ENCODE data around the gene SUCNR1.

Gene SUCNR1

DNA sequence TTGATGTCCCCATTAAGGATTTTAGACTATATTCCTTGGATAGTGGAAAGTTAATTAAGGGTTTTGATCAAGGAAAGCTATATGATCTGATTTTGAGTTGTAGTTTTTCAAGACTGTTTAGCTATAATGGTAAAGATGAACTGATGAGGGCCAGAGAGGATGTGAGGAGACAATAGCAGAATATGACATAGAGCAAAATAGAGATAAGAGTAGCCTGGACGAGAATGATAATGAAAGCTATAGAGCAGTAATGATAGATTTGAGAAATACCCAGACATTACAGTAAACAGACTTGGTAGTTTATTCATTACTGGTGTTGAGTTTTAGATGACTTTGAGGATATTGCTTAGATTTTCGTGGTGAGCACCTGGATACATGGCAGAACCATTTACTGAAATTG, 3.8 kb downstream of the SUCNR1 start:
- Histone ChIP-seq H3K9me3 (ENCODE audit: insufficient read depth, low read length, severe bottlenecking) (no peaks in the 10 kb centered on the region), H3K9ac (ENCODE audit: low read depth, low read length) (no peak overlapping the region), H3K4me3 (ENCODE audit: low read depth in 1 of 2, low read length in 2 of 2) (no peak overlapping the region), H3K79me2 (ENCODE audit: insufficient read depth, low read length) (no peaks in the 10 kb centered on the region), H3K36me3 (ENCODE audit: insufficient read depth, low read length) (no peaks in the 10 kb centered on the region), H3K4me2 (ENCODE audit: insufficient read depth, low read length) (no peak overlapping the region), H3K27ac (ENCODE audit: low read length) (peak overlapping the region; percentile 11; the same call in 1 of the 2 replicates), H3K27me3 (ENCODE audit: insufficient read depth, low read length, poor library complexity) (no peaks in the 10 kb centered on the region), H4K20me1 (ENCODE audit: insufficient read depth, low read length) (no peaks in the 10 kb centered on the region), H2AFZ (ENCODE audit: low read depth, low read length) (peak overlapping the region; percentile 42; the same call in 1 of the 2 replicates), H3K4me1 (ENCODE audit: insufficient read depth, low read length) (peaks cover 49% of the 10 kb centered on the region)
- ATAC-seq (ENCODE audit: insufficient read depth, low read depth): no peak
- DNase-seq: no peak
- TF ChIP-seq, protein P1, sequence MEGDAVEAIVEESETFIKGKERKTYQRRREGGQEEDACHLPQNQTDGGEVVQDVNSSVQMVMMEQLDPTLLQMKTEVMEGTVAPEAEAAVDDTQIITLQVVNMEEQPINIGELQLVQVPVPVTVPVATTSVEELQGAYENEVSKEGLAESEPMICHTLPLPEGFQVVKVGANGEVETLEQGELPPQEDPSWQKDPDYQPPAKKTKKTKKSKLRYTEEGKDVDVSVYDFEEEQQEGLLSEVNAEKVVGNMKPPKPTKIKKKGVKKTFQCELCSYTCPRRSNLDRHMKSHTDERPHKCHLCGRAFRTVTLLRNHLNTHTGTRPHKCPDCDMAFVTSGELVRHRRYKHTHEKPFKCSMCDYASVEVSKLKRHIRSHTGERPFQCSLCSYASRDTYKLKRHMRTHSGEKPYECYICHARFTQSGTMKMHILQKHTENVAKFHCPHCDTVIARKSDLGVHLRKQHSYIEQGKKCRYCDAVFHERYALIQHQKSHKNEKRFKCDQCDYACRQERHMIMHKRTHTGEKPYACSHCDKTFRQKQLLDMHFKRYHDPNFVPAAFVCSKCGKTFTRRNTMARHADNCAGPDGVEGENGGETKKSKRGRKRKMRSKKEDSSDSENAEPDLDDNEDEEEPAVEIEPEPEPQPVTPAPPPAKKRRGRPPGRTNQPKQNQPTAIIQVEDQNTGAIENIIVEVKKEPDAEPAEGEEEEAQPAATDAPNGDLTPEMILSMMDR (IDR thresholded peaks at IDR 0.05; ENCODE audit: borderline replicate concordance, extremely low read depth, low read length, poor library complexity, severe bottlenecking): no peak
- TF ChIP-seq EZH2 (IDR thresholded peaks at IDR 0.05; ENCODE audit: borderline replicate concordance, low read depth, low read length, severe bottlenecking): no peak

DNA sequence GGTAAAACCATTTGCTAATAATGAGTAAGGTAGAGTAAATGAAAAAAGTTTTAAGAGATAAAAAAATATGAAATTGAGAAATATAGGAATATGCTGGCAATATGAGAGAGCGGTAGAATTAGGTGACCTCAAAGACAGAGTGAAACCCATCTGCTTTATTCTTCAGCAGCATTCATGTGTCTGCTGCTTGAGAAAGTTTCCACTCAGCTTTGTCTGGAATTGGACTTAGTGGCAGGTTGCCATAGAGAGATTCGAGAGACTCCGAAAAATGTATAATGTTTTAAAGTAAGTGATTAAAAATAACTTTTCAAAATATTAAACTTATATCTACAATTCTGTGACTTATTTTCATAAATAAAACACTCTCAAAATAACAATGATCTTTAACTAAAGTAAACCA, 5.0 kb downstream of the SUCNR1 start:
- Histone ChIP-seq H3K27me3 (ENCODE audit: insufficient read depth, low read length, poor library complexity) (no peaks in the 10 kb centered on the region), H3K4me2 (ENCODE audit: insufficient read depth, low read length) (no peak overlapping the region), H3K36me3 (ENCODE audit: insufficient read depth, low read length) (no peaks in the 10 kb centered on the region), H3K79me2 (ENCODE audit: insufficient read depth, low read length) (no peaks in the 10 kb centered on the region), H3K9me3 (ENCODE audit: insufficient read depth, low read length, severe bottlenecking) (no peaks in the 10 kb centered on the region), H4K20me1 (ENCODE audit: insufficient read depth, low read length) (no peaks in the 10 kb centered on the region), H3K4me1 (ENCODE audit: insufficient read depth, low read length) (peaks cover 39% of the 10 kb centered on the region), H3K4me3 (ENCODE audit: low read depth in 1 of 2, low read length in 2 of 2) (no peak overlapping the region), H3K9ac (ENCODE audit: low read depth, low read length) (no peak overlapping the region), H2AFZ (ENCODE audit: low read depth, low read length) (no peak overlapping the region), H3K27ac (ENCODE audit: low read length) (no peak overlapping the region)
- ATAC-seq (ENCODE audit: insufficient read depth, low read depth): no peak
- no peak for DNase-seq
- TF ChIP-seq, protein P1 (IDR thresholded peaks at IDR 0.05; ENCODE audit: borderline replicate concordance, extremely low read depth, low read length, poor library complexity, severe bottlenecking): no peak
- TF ChIP-seq EZH2 (IDR thresholded peaks at IDR 0.05; ENCODE audit: borderline replicate concordance, low read depth, low read length, severe bottlenecking): no peak

DNA sequence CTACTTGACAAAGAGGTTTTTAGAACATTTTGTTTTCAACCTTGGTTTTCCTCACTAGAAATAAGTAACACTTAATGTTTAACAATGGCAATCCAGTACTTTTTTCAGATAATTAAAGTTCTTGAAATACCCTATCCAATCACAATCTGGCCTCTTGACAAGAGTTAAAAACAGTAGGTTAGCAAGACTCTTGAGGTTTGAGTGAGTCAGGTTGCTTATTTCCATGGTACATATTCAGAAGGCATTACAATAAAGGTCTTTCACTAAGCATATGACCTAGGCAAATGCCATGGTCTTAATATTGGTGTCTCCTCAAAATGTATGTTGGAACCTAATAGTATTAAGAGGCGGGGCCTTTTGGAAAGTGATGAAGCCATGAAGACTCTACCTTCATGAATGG, 5.6 kb downstream of the SUCNR1 start:
- TF ChIP-seq, protein P1 (IDR thresholded peaks at IDR 0.05; ENCODE audit: borderline replicate concordance, extremely low read depth, low read length, poor library complexity, severe bottlenecking): no peak
- TF ChIP-seq EZH2 (IDR thresholded peaks at IDR 0.05; ENCODE audit: borderline replicate concordance, low read depth, low read length, severe bottlenecking): no peak
- no peaks in the 10 kb centered on the region for H3K9me3 ChIP-seq (ENCODE audit: insufficient read depth, low read length, severe bottlenecking)
- no peaks in the 10 kb centered on the region for H3K79me2 ChIP-seq (ENCODE audit: insufficient read depth, low read length)
- no peak for DNase-seq
- no peak overlapping the region for H3K4me2 ChIP-seq (ENCODE audit: insufficient read depth, low read length)
- no peak overlapping the region for H3K27ac ChIP-seq (ENCODE audit: low read length)
- no peak overlapping the region for H3K9ac ChIP-seq (ENCODE audit: low read depth, low read length)
- no peak overlapping the region for H2AFZ ChIP-seq (ENCODE audit: low read depth, low read length)
- no peak for ATAC-seq (ENCODE audit: insufficient read depth, low read depth)
- H3K27me3 ChIP-seq (ENCODE audit: insufficient read depth, low read length, poor library complexity): no peaks in the 10 kb centered on the region
- no peaks in the 10 kb centered on the region for H3K36me3 ChIP-seq (ENCODE audit: insufficient read depth, low read length)
- no peaks in the 10 kb centered on the region for H4K20me1 ChIP-seq (ENCODE audit: insufficient read depth, low read length)
- peaks cover 37% of the 10 kb centered on the region for H3K4me1 ChIP-seq (ENCODE audit: insufficient read depth, low read length)
- no peak overlapping the region for H3K4me3 ChIP-seq (ENCODE audit: low read depth in 1 of 2, low read length in 2 of 2)
